Type B pancreatic cell (in vitro differentiated cells): Measurements from ENCODE around the gene RNU6-8. TPM values are rescaled to one million over a fixed set of nuclear protein-coding genes. Genes with fewer than 3 reads are reported as not detected.
A peak's percentile ranks its signal among the peaks of the same experiment; 100 is the strongest.

ENCODE experiments used
- DNase-seq: peaks from one replicate; pipeline ENCODE4 v3.0.0; 2021; ENCODE audit warnings: mixed read lengths; ENCODE audit not compliant: unreplicated experiment; ENCODE audit errors: extremely low spot score
- H3K27ac Mint-ChIP-seq: 2 replicates; pipeline ENCODE4 v1.8.0; 2021; ENCODE audit warnings: mild to moderate bottlenecking, mixed read lengths
- H3K27me3 Mint-ChIP-seq: 2 replicates; pipeline ENCODE4 v1.8.0; 2021; ENCODE audit warnings: mixed read lengths
- H3K36me3 Mint-ChIP-seq: 2 replicates; pipeline ENCODE4 v1.8.0; 2021; ENCODE audit warnings: mixed read lengths
- H3K4me1 Mint-ChIP-seq: one replicate; pipeline ENCODE4 v1.8.0; 2021; ENCODE audit warnings: mixed read lengths; ENCODE audit not compliant: unreplicated experiment
- H3K4me3 Mint-ChIP-seq: 2 replicates; pipeline ENCODE4 v1.8.0; 2021; ENCODE audit warnings: mild to moderate bottlenecking, mixed read lengths
- H3K9me3 Mint-ChIP-seq: 2 replicates; pipeline ENCODE4 v1.8.0; 2021; ENCODE audit warnings: mixed read lengths
- total RNA-seq: library from RNA; stranded (reverse); gene quantifications from 2 replicates; pipeline ENCODE4 v1.2.1, GENCODE V29; 2021; ENCODE audit warnings: low replicate concordance
- TF ChIP-seq, protein P1 (sequence below): fragments of 200-600 bp; sonication (generic); conservative IDR thresholded peaks from 2 replicates; pipeline ENCODE4 v1.5.0; 2021; ENCODE audit warnings: antibody characterized with exemption, mild to moderate bottlenecking

The RNU6-8 gene
- total RNA-seq, 1 donor from 2014 or later = not detected

DNA sequence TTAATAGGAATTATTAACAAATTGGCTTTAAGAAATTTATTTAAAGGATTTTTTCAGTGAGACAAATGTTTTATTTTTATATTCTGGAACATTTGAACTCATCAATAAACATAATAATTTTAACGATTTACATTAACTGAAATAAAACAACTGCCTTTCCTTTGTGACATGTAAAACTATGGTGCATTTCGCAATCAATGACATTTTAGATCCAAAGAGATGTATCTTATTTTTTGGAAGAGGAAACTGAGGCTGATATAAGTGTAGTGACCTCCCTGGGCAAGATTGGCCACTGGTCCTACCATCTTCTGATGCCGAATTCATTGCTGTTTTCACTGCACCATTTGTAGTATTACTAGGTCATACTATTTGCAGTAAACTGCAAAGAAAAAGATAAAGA, 2.5 kb upstream of the RNU6-8 start:
- no peak for DNase-seq
- H3K36me3 Mint-ChIP-seq = no peaks in the 10 kb centered on the region
- H3K9me3 Mint-ChIP-seq = no peaks in the 10 kb centered on the region
- TF ChIP-seq, protein P1, sequence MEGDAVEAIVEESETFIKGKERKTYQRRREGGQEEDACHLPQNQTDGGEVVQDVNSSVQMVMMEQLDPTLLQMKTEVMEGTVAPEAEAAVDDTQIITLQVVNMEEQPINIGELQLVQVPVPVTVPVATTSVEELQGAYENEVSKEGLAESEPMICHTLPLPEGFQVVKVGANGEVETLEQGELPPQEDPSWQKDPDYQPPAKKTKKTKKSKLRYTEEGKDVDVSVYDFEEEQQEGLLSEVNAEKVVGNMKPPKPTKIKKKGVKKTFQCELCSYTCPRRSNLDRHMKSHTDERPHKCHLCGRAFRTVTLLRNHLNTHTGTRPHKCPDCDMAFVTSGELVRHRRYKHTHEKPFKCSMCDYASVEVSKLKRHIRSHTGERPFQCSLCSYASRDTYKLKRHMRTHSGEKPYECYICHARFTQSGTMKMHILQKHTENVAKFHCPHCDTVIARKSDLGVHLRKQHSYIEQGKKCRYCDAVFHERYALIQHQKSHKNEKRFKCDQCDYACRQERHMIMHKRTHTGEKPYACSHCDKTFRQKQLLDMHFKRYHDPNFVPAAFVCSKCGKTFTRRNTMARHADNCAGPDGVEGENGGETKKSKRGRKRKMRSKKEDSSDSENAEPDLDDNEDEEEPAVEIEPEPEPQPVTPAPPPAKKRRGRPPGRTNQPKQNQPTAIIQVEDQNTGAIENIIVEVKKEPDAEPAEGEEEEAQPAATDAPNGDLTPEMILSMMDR = no peak
- H3K4me1 Mint-ChIP-seq = peaks cover 3% of the 10 kb centered on the region
- peaks cover 8% of the 10 kb centered on the region for H3K27me3 Mint-ChIP-seq
- H3K4me3 Mint-ChIP-seq = peak overlapping the region; percentile 38
- H3K27ac Mint-ChIP-seq = no peak overlapping the region

DNA sequence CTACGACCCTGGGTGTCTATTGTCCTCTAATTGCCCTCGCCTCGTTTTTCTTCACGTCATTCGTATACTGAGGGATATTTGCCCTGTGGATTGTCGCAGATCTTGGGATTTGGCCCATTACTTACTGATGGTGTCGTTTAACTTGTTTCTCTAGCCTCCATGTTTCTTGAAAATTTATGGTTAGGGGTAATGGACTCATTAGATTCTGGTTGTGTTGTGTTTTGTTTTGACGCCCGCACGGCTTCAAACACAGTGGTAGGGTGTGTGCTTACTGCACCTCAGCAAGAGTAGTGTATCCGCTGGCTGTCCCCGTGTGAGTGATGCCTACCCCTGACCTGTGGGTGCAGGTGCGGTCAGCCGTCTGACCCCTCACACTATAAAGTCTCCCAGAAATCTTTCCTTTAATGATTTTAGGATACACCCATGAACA, 874 bp upstream of the RNU6-8 start:
- H3K9me3 Mint-ChIP-seq = no peaks in the 10 kb centered on the region
- peak overlapping the region; percentile 99 for H3K27ac Mint-ChIP-seq
- no peaks in the 10 kb centered on the region for H3K36me3 Mint-ChIP-seq
- H3K4me1 Mint-ChIP-seq = peaks cover 3% of the 10 kb centered on the region
- DNase-seq = no peak
- peaks cover 8% of the 10 kb centered on the region for H3K27me3 Mint-ChIP-seq
- peak overlapping the region; percentile 94 for H3K4me3 Mint-ChIP-seq
- TF ChIP-seq, protein P1 = no peak

DNA sequence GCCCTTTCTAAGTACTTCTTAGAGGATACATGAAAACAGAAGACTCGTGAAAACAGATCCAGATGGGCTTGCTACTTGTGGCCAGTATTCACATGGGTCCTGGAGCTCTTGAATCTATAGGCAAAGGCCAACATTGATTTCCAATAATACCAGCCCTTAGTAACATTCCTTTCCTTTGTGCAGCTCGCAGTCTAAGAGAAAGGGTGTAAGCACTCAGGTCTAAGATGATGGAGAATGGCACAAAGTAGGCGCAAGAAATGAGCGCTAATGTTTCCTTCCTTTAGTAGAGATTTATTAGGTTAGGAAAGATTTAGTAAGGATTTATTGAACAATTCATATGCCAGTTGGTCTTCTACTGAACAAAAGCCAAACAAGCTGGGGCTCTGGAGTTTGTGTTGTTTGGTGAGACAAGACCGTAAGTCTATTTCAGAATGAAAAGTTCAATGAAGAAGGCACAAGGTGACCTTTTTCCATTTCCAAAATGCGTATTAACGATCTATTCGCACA, 525 bp downstream of the RNU6-8 start:
- DNase-seq = no peak
- TF ChIP-seq, protein P1 = no peak
- H3K36me3 Mint-ChIP-seq = no peaks in the 10 kb centered on the region

DNA sequence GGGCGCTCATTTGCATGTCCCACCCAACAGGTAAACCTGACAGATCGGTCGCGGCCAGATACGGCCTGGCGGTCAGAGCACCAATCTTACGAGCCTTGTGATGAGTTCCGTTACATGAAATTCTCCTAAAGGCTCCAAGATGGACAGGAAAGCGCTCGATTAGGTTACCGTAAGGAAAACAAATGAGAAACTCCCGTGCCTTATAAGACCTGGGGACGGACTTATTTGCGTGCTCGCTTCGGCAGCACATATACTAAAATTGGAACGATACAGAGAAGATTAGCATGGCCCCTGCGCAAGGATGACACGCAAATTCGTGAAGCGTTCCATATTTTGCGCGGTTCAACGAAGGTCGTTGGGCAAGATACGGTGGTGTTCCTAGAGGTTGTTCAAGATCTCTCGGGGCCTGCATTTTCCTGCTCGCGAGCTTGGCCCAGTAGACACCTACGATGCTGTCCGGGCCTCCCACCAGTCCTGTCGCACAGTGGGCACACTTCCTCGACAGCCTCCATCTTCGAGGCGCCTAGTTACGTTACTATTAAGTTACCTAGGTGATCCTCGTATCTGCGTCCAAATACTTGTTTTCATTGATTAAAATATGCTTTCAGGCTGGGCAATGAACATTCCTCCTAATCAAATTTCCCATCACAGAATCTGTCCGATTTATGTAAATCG, 1.1 kb downstream of the RNU6-8 start, which contains the start of gene RNU6-7:
Gene RNU6-7 (plus strand): TSS at position 230 of the 675 bp plus-strand sequence.
- Mint-ChIP-seq H3K27me3 (peaks cover 8% of the 10 kb centered on the region), H3K36me3 (no peaks in the 10 kb centered on the region), H3K9me3 (no peaks in the 10 kb centered on the region), H3K4me1 (peaks cover 3% of the 10 kb centered on the region), H3K4me3 (peak within 1 kb of the TSS; percentile 94), H3K27ac (peak within 1 kb of the TSS; percentile 99)
- TF ChIP-seq, protein P1 = no peak
- DNase-seq = no peak

More for the DNA sequence above, 525 bp downstream of the RNU6-8 start:
- Mint-ChIP-seq H3K27me3 (peaks cover 8% of the 10 kb centered on the region), H3K4me3 (peak overlapping the region; percentile 94), H3K9me3 (no peaks in the 10 kb centered on the region), H3K4me1 (peaks cover 3% of the 10 kb centered on the region), H3K27ac (peak overlapping the region; percentile 99)

DNA sequence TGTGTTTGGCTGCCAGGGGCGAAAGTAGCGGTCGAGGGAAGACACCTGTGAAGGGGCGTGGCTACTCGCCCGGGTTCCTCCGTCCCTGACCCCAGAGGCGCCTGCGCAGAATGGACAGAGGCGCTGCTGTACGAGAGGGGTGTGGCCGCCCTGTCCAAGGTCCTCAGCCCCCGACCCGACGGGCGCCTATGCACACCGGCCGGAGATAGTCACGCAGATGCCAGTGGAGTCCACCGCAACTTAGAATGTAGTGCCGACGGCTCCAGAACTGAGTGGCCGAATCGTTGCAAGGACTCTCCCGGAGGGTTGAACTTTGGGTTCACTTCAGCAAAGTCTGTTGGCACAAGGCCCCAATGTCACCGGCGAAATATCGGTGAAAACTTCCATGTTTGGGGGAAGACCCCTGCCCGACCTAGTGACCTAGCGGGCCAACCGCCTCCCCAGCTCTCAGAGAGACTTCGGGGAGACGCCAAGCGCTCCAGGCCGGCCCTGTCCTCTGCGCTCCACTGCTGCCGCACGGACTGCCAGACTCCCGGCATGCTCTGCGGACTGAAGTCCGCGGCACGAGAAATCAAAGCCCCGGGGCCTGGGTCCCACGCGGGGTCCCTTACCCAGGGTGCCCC, 1.8 kb downstream of the RNU6-8 start:
- H3K4me1 Mint-ChIP-seq = peaks cover 3% of the 10 kb centered on the region
- H3K27ac Mint-ChIP-seq = peak overlapping the region; percentile 99
- H3K36me3 Mint-ChIP-seq = no peaks in the 10 kb centered on the region
- DNase-seq = peak; percentile 89
- H3K27me3 Mint-ChIP-seq = peaks cover 3% of the 10 kb centered on the region
- TF ChIP-seq, protein P1 = no peak
- peak overlapping the region; percentile 94 for H3K4me3 Mint-ChIP-seq
- H3K9me3 Mint-ChIP-seq = no peaks in the 10 kb centered on the region
